Mesenchymal stem cell (in vitro differentiated cells and primary cell): ENCODE measurements around the gene PDGFRA.

Experiments used
- DNase-seq: peaks from one replicate; pipeline ENCODE4 v3.0.0-alpha.2; 2013
- H2AFZ ChIP-seq: one replicate; pipeline ENCODE4 v1.6.1; 2013; ENCODE audit warnings: low read depth, mild to moderate bottlenecking, control low read depth, inconsistent platforms, low read length, moderate library complexity
- H2AK5ac ChIP-seq: 2 replicates; pipeline ENCODE4 v1.6.1; 2013; ENCODE audit warnings: low read length, moderate library complexity, mild to moderate bottlenecking, inconsistent platforms; ENCODE audit not compliant: severe bottlenecking
- H2BK120ac ChIP-seq: one replicate; pipeline ENCODE4 v1.6.1; 2013; ENCODE audit warnings: low read depth, mild to moderate bottlenecking, inconsistent platforms, low read length, moderate library complexity
- H2BK12ac ChIP-seq, 2 experiments: one replicate each; pipeline ENCODE4 v1.6.1; 2013; ENCODE audit warnings: inconsistent platforms in 2 of 2, low read length in 2 of 2, mild to moderate bottlenecking in 2 of 2, moderate library complexity in 2 of 2, control low read depth in 1 of 2
- H2BK15ac ChIP-seq: one replicate; pipeline ENCODE4 v1.6.1; 2013; ENCODE audit warnings: mild to moderate bottlenecking, low read depth, inconsistent platforms; ENCODE audit not compliant: poor library complexity, severe bottlenecking
- H2BK5ac ChIP-seq: 2 replicates; pipeline ENCODE4 v1.6.1; 2013; ENCODE audit warnings: low read depth, mild to moderate bottlenecking, low read length, control low read depth, inconsistent platforms; ENCODE audit not compliant: poor library complexity, severe bottlenecking
- H3K14ac ChIP-seq, 2 experiments: one replicate each; pipeline ENCODE4 v1.6.1; 2013; ENCODE audit warnings: inconsistent platforms in 2 of 2, low read length in 2 of 2, control low read depth in 1 of 2, mild to moderate bottlenecking in 1 of 2, moderate library complexity in 1 of 2
- H3K18ac ChIP-seq, 2 experiments: one replicate each; pipeline ENCODE4 v1.6.1; 2013; ENCODE audit warnings: inconsistent platforms in 2 of 2, low read length in 2 of 2, control low read depth in 1 of 2, low read depth in 1 of 2, mild to moderate bottlenecking in 1 of 2
- H3K23ac ChIP-seq, 2 experiments: one replicate each; pipeline ENCODE4 v1.6.1; 2013; ENCODE audit warnings: inconsistent platforms in 2 of 2, low read length in 2 of 2, mild to moderate bottlenecking in 2 of 2, moderate library complexity in 2 of 2, control low read depth in 1 of 2
- H3K27ac ChIP-seq: 2 replicates; pipeline ENCODE4 v1.5.1; 2013; ENCODE audit warnings: mild to moderate bottlenecking, moderate library complexity, low read length, control low read depth, inconsistent platforms; ENCODE audit not compliant: poor library complexity, severe bottlenecking
- H3K27me3 ChIP-seq, 2 experiments: 2 replicates each; pipeline versions ENCODE4 v1.6.1 to v1.7.0; 2013; ENCODE audit warnings: low read length in 2 of 2, mild to moderate bottlenecking in 2 of 2, moderate library complexity in 2 of 2, control low read depth in 1 of 2, inconsistent platforms in 1 of 2; ENCODE audit not compliant: control insufficient read depth in 1 of 2, insufficient read depth in 1 of 2
- H3K36me3 ChIP-seq, 2 experiments: 2 replicates each; pipeline versions ENCODE4 v1.6.1 to v1.7.0; 2013; ENCODE audit warnings: low read length in 2 of 2, control low read depth in 1 of 2, inconsistent platforms in 1 of 2, low read depth in 1 of 2, mild to moderate bottlenecking in 1 of 2; ENCODE audit not compliant: insufficient read depth in 2 of 2, control insufficient read depth in 1 of 2
- H3K4ac ChIP-seq, 2 experiments: one replicate each; pipeline ENCODE4 v1.6.1; 2013; ENCODE audit warnings: inconsistent platforms in 2 of 2, low read length in 2 of 2, mild to moderate bottlenecking in 2 of 2, moderate library complexity in 2 of 2, control low read depth in 1 of 2, low read depth in 1 of 2
- H3K4me1 ChIP-seq: 2 replicates; pipeline ENCODE4 v1.6.1; 2013; ENCODE audit warnings: low read depth, low read length, control low read depth; ENCODE audit not compliant: control insufficient read depth, insufficient read depth
- H3K4me2 ChIP-seq: 2 replicates; pipeline ENCODE4 v1.6.1; 2013; ENCODE audit warnings: low read length, mild to moderate bottlenecking, inconsistent platforms; ENCODE audit not compliant: poor library complexity, severe bottlenecking
- H3K4me3 ChIP-seq, 2 experiments: 2 replicates each; pipeline versions ENCODE4 v1.5.1 to v1.7.0; 2013; ENCODE audit warnings: low read length in 2 of 2, mild to moderate bottlenecking in 2 of 2, control low read depth in 1 of 2, low read depth in 1 of 2; ENCODE audit not compliant: insufficient read depth in 1 of 2
- H3K79me1 ChIP-seq: replicated peaks from 2 replicates; pipeline ENCODE4 v1.6.1; 2013; ENCODE audit warnings: mild to moderate bottlenecking, control low read depth, low read length, inconsistent platforms; ENCODE audit not compliant: poor library complexity, severe bottlenecking
- H3K9ac ChIP-seq: 2 replicates; pipeline ENCODE4 v1.7.0; 2013; ENCODE audit warnings: mild to moderate bottlenecking, low read length, moderate library complexity
- H3K9me3 ChIP-seq: 2 replicates; pipeline ENCODE4 v1.7.0; 2013; ENCODE audit warnings: mild to moderate bottlenecking, low read length; ENCODE audit not compliant: control insufficient read depth
- H4K8ac ChIP-seq: one replicate; pipeline ENCODE4 v1.6.1; 2013; ENCODE audit warnings: inconsistent platforms, mild to moderate bottlenecking, low read length, moderate library complexity
- H4K91ac ChIP-seq: one replicate; pipeline ENCODE4 v1.6.1; 2013; ENCODE audit warnings: mild to moderate bottlenecking, low read length, inconsistent platforms
- WGBS: methylation state at CpG from one replicate; pipeline ENCODE4 v1.1.7; 2013; ENCODE audit warnings: mixed read lengths; 5-methylcytosine and 5-hydroxymethylcytosine counted together

The PDGFRA gene

GRCh38 chr4:54296548-54297203 lies 67.6 kb downstream of the PDGFRA start:
- Histone ChIP-seq H2BK120ac (no peak overlapping the region), H3K79me1 (no peaks in the 10 kb centered on the region), H2AK5ac (no peak overlapping the region), H2BK15ac (no peak overlapping the region), H3K27ac (no peak overlapping the region), H2BK12ac (no peak overlapping the region), H4K91ac (no peak overlapping the region), H3K9ac (no peak overlapping the region), H3K4ac (no peak overlapping the region), H3K36me3 (peaks cover 0 to 88% of the 10 kb centered on the region in 2 experiments), H3K27me3 (no peaks in the 10 kb centered on the region), H3K23ac (no peak overlapping the region), H3K18ac (no peak overlapping the region), H2BK5ac (no peak overlapping the region), H3K9me3 (no peaks in the 10 kb centered on the region), H3K4me3 (no peak overlapping the region), H3K4me2 (no peak overlapping the region), H3K14ac (no peak overlapping the region), H4K8ac (no peak overlapping the region), H2AFZ (no peak overlapping the region), H3K4me1 (no peaks in the 10 kb centered on the region)
- DNase-seq: no peak
- 93% methylated on average over 7 of the region's 7 CpGs for WGBS

GRCh38 chr4:54308110-54308509 lies 79.0 kb downstream of the PDGFRA start:
- Histone ChIP-seq H3K14ac (no peak overlapping the region), H3K27ac (no peak overlapping the region), H3K27me3 (peaks cover 0 to 6% of the 10 kb centered on the region in 2 experiments), H3K4me3 (no peak overlapping the region), H3K4me2 (no peak overlapping the region), H3K4ac (no peak overlapping the region), H2BK120ac (no peak overlapping the region), H3K79me1 (no peaks in the 10 kb centered on the region), H3K18ac (no peak overlapping the region), H2AK5ac (no peak overlapping the region), H4K8ac (no peak overlapping the region), H3K23ac (no peak overlapping the region), H4K91ac (no peak overlapping the region), H2BK12ac (no peak overlapping the region), H2BK5ac (no peak overlapping the region), H3K9ac (no peak overlapping the region), H3K36me3 (no peaks in the 10 kb centered on the region), H3K9me3 (peaks cover 3% of the 10 kb centered on the region), H2AFZ (no peak overlapping the region), H2BK15ac (no peak overlapping the region), H3K4me1 (no peaks in the 10 kb centered on the region)
- WGBS: 100% methylated on average over 1 of the region's 2 CpGs
- no peak for DNase-seq

- Histone ChIP-seq H3K27ac (no peak overlapping the region), H3K4me2 (no peak overlapping the region), H3K23ac (no peak overlapping the region), H2BK12ac (no peak overlapping the region), H3K9ac (no peak overlapping the region), H3K4me3 (no peak overlapping the region), H3K9me3 (no peaks in the 10 kb centered on the region), H2AK5ac (no peak overlapping the region), H2BK120ac (no peak overlapping the region), H3K27me3 (peaks cover 3 to 8% of the 10 kb centered on the region in 2 experiments), H4K8ac (no peak overlapping the region), H3K4me1 (no peaks in the 10 kb centered on the region), H2AFZ (no peak overlapping the region), H3K36me3 (no peaks in the 10 kb centered on the region), H3K4ac (no peak overlapping the region), H3K79me1 (no peaks in the 10 kb centered on the region), H3K14ac (peak overlapping the region in 1 of 2 experiments; percentile 20), H3K18ac (no peak overlapping the region), H2BK5ac (no peak overlapping the region), H4K91ac (no peak overlapping the region), H2BK15ac (no peak overlapping the region)
- no peak for DNase-seq
- WGBS: 89% methylated on average over 3 of the region's 4 CpGs
Measured at GRCh38 chr4:54315561-54316538, 86.8 kb downstream of the PDGFRA start.

- H2BK5ac ChIP-seq: no peak overlapping the region
- no peak overlapping the region for H3K4ac ChIP-seq
- H3K79me1 ChIP-seq: no peaks in the 10 kb centered on the region
- H2AK5ac ChIP-seq: no peak overlapping the region
- H3K23ac ChIP-seq: no peak overlapping the region
- no peak overlapping the region for H3K27ac ChIP-seq
- H4K91ac ChIP-seq: no peak overlapping the region
- no peak overlapping the region for H4K8ac ChIP-seq
- H3K18ac ChIP-seq: no peak overlapping the region
- no peak overlapping the region for H2BK15ac ChIP-seq
- H3K4me1 ChIP-seq: no peaks in the 10 kb centered on the region
- H2AFZ ChIP-seq: no peak overlapping the region
- H2BK120ac ChIP-seq: no peak overlapping the region
- no peak for DNase-seq
- 99% methylated on average over 2 of the region's 2 CpGs for WGBS
- H3K36me3 ChIP-seq: no peaks in the 10 kb centered on the region
- peaks cover 3 to 5% of the 10 kb centered on the region in 2 experiments for H3K27me3 ChIP-seq
- no peaks in the 10 kb centered on the region for H3K9me3 ChIP-seq
- H3K4me3 ChIP-seq: no peak overlapping the region
- no peak overlapping the region for H3K9ac ChIP-seq
- no peak overlapping the region for H3K4me2 ChIP-seq
- H2BK12ac ChIP-seq: peak overlapping the region in 1 of 2 experiments; percentile 29
- no peak overlapping the region for H3K14ac ChIP-seq
Measured at GRCh38 chr4:54317690-54318089, 88.6 kb downstream of the PDGFRA start.
